Measurements from ENCODE around the gene EMILIN1.

EMILIN1 gene

GRCh38 chr2:27078267-27079194 is at the start of gene EMILIN1:
Gene EMILIN1 (plus strand): TSS chr2:27078615. CDS start chr2:27079066, 451 bp downstream.
- DNase-seq (ENCODE audit: low spot score): no peak

- no peak for DNase-seq (ENCODE audit: low spot score)
These were observed 49.4 kb upstream of the EMILIN1 start for GRCh38 chr2:27029051-27029450.

- DNase-seq (ENCODE audit: low spot score): peak; percentile 79
These were observed 45.7 kb upstream of the EMILIN1 start, which contains the start of gene TMEM214 for GRCh38 chr2:27032495-27033252. Gene TMEM214 (plus strand): TSS chr2:27032965. CDS start chr2:27033016, 51 bp downstream.

- no peak for DNase-seq (ENCODE audit: low spot score)
These were observed 45.1 kb upstream of the EMILIN1 start for GRCh38 chr2:27033253-27033852.

GRCh38 chr2:27038012-27038411 is 40.4 kb upstream of the EMILIN1 start:
- no peak for DNase-seq (ENCODE audit: low spot score)

GRCh38 chr2:27038631-27039339 is 39.6 kb upstream of the EMILIN1 start:
- DNase-seq (ENCODE audit: low spot score): no peak

GRCh38 chr2:27039426-27039825 is 39.0 kb upstream of the EMILIN1 start:
- DNase-seq (ENCODE audit: low spot score): no peak

GRCh38 chr2:27039871-27040270 is 38.5 kb upstream of the EMILIN1 start:
- DNase-seq (ENCODE audit: low spot score): no peak

- no peak for DNase-seq (ENCODE audit: low spot score)
These were observed 38.1 kb upstream of the EMILIN1 start for GRCh38 chr2:27040282-27040681.

GRCh38 chr2:27041752-27042151 is 36.7 kb upstream of the EMILIN1 start:
- DNase-seq (ENCODE audit: low spot score): no peak

GRCh38 chr2:27042159-27042661 is 36.2 kb upstream of the EMILIN1 start:
- no peak for DNase-seq (ENCODE audit: low spot score)

GRCh38 chr2:27042985-27043634 is 35.3 kb upstream of the EMILIN1 start:
- DNase-seq (ENCODE audit: low spot score): no peak

- peak; percentile 21 for DNase-seq (ENCODE audit: low spot score)
These were observed 28.8 kb upstream of the EMILIN1 start for GRCh38 chr2:27049422-27050280.

GRCh38 chr2:27050281-27050995 is 28.0 kb upstream of the EMILIN1 start:
- DNase-seq (ENCODE audit: low spot score): peak; percentile 90

GRCh38 chr2:27050996-27051901 is 27.2 kb upstream of the EMILIN1 start, which contains the start of gene AGBL5:
Gene AGBL5 (plus strand): TSS chr2:27051668. CDS start chr2:27052959, 1,291 bp downstream.
- DNase-seq (ENCODE audit: low spot score): peak; percentile 91

- no peak for DNase-seq (ENCODE audit: low spot score)
These were observed 26.3 kb upstream of the EMILIN1 start for GRCh38 chr2:27051902-27052645.

- no peak for DNase-seq (ENCODE audit: low spot score)
These were observed 25.1 kb upstream of the EMILIN1 start for GRCh38 chr2:27053321-27053720.
